ENCODE data around the gene CCDC92B. TPM values are rescaled to one million over a fixed set of nuclear protein-coding genes. Genes with fewer than 3 reads are reported as not detected.

The CCDC92B gene
- total and polyA plus RNA-seq, 9 of the 15 experiments (the other 6 are each of a cell fraction or from before 2014, with no cell fraction given): not detected

GRCh38 chr17:2797637-2798036, 48.2 kb upstream of the CCDC92B start:
- Histone ChIP-seq H3K4me1 (replicated peaks in 1 of 2; ENCODE audit: control insufficient read depth in 2 of 2, insufficient read depth in 2 of 2, low read length in 2 of 2) (peaks cover 0 to 12% of the 10 kb centered on the region in 2 experiments; a peak in 1 of 5 replicates), H3K27me3 (ENCODE audit: control insufficient read depth in 2 of 2, insufficient read depth in 2 of 2, low read length in 2 of 2) (peaks cover 9 to 59% of the 10 kb centered on the region in 2 experiments; a peak in 4 of 5 replicates), H3K9me3 (replicated peaks; ENCODE audit: control insufficient read depth, insufficient read depth, low read depth, low read length) (no peaks in the 10 kb centered on the region), H2AFZ (ENCODE audit: low read depth, low read length) (no peak overlapping the region), H3K9me1 (ENCODE audit: control insufficient read depth, insufficient read depth, low read length) (no peaks in the 10 kb centered on the region), H3K36me3 (ENCODE audit: control insufficient read depth, insufficient read depth, low read length) (no peaks in the 10 kb centered on the region), H3K4me3 (no peak overlapping the region), H3K79me2 (ENCODE audit: control insufficient read depth, insufficient read depth, low read length) (no peaks in the 10 kb centered on the region), H3K9ac (ENCODE audit: insufficient read depth in 1 of 2, low read depth in 2 of 2, low read length in 2 of 2) (no peak overlapping the region), H3K4me2 (ENCODE audit: insufficient read depth, low read length) (no peak overlapping the region), H3K27ac (ENCODE audit: extremely low read depth, low read depth, low read length) (no peak overlapping the region), H4K20me1 (replicated peaks; ENCODE audit: control insufficient read depth, insufficient read depth, low read length) (no peaks in the 10 kb centered on the region)
- TF ChIP-seq NCOA4 (IDR thresholded peaks at IDR 0.05; ENCODE audit: partially characterized antibody): no peak
- TF ChIP-seq ZNF766 (CRISPR knock-in tag; conservative IDR thresholded peaks at IDR 0.05): no peak
- TF ChIP-seq SOX6 (IDR thresholded peaks at IDR 0.05): no peak
- TF ChIP-seq MXD1 (CRISPR knock-in tag; IDR thresholded peaks at IDR 0.05; ENCODE audit: borderline replicate concordance, poor library complexity, severe bottlenecking): no peak
- no peak for TF ChIP-seq ZNF444 (CRISPR knock-in tag; IDR thresholded peaks at IDR 0.05)
- TF ChIP-seq POLR2H (tag; IDR thresholded peaks at IDR 0.05; ENCODE audit: low read depth): no peak
- TF ChIP-seq ZEB2 (IDR thresholded peaks at IDR 0.05): no peak
- TF ChIP-seq KLF10 (CRISPR knock-in tag; IDR thresholded peaks at IDR 0.05): no peak
- TF ChIP-seq NR3C1 (CRISPR knock-in tag; IDR thresholded peaks at IDR 0.05): no peak
- no peak for TF ChIP-seq SMARCE1 (IDR thresholded peaks at IDR 0.05)
- TF ChIP-seq TRIM24 (IDR thresholded peaks at IDR 0.05): no peak
- TF ChIP-seq ZNF79 (CRISPR knock-in tag; IDR thresholded peaks at IDR 0.05; ENCODE audit: low read depth): no peak
- no peak for TF ChIP-seq RUNX1 (IDR thresholded peaks at IDR 0.05; ENCODE audit: low read depth)
- ChIA-PET CTCF (ENCODE audit: low intra/inter-chr PET ratio) (no interaction called here), POLR2A (no interaction called here)
- 5% methylated on average over 11 of the region's 11 CpGs for WGBS (ENCODE audit: insufficient coverage, low coverage, missing lambda C conversion rate)
- no peak for FAIRE-seq
- no TSS peak for BruUV-seq (replicated peaks)
- no peak for ATAC-seq
- DNase-seq (ENCODE audit: extremely low read depth in 1 of 4, low spot score in 3 of 4): no peak
- in situ Hi-C loops (cut with MboI) (no loop called here), intact Hi-C loops (cut with micrococcal nuclease) (no loop called here)
